ENCODE measurements around the gene THBS2. TPM values are rescaled to one million over a fixed set of nuclear protein-coding genes. Genes with fewer than 3 reads are reported as not detected.

Gene THBS2
- total RNA-seq, 1 experiment from 2014 or later = not detected

GRCh38 chr6:169250660-169251059 lies 3.0 kb downstream of the THBS2 start:
- DNase-seq (ENCODE audit: low spot score) = no peak

- DNase-seq (ENCODE audit: low spot score) = no peak
Measured at GRCh38 chr6:169249057-169249456, 4.6 kb downstream of the THBS2 start.

GRCh38 chr6:169248521-169248971 lies 5.1 kb downstream of the THBS2 start:
- no peak for DNase-seq (ENCODE audit: low spot score)

- no peak for DNase-seq (ENCODE audit: low spot score)
Measured at GRCh38 chr6:169247991-169248390, 5.7 kb downstream of the THBS2 start.

- no peak for DNase-seq (ENCODE audit: low spot score)
Measured at GRCh38 chr6:169247419-169247818, 6.2 kb downstream of the THBS2 start.

- DNase-seq (ENCODE audit: low spot score) = no peak
Measured at GRCh38 chr6:169246445-169246844, 7.2 kb downstream of the THBS2 start.

- no peak for DNase-seq (ENCODE audit: low spot score)
Measured at GRCh38 chr6:169244684-169245383, 8.8 kb downstream of the THBS2 start.

- DNase-seq (ENCODE audit: low spot score) = no peak
Measured at GRCh38 chr6:169243661-169244060, 10.0 kb downstream of the THBS2 start.

GRCh38 chr6:169243186-169243585 lies 10.5 kb downstream of the THBS2 start:
- no peak for DNase-seq (ENCODE audit: low spot score)

GRCh38 chr6:169241688-169242350 lies 11.8 kb downstream of the THBS2 start:
- no peak for DNase-seq (ENCODE audit: low spot score)

- no peak for DNase-seq (ENCODE audit: low spot score)
Measured at GRCh38 chr6:169240591-169241390, 12.9 kb downstream of the THBS2 start.

- DNase-seq (ENCODE audit: low spot score) = no peak
Measured at GRCh38 chr6:169240125-169240524, 13.5 kb downstream of the THBS2 start.

GRCh38 chr6:169239181-169239580 lies 14.5 kb downstream of the THBS2 start:
- no peak for DNase-seq (ENCODE audit: low spot score)

GRCh38 chr6:169238766-169239165 lies 14.9 kb downstream of the THBS2 start:
- DNase-seq (ENCODE audit: low spot score) = no peak

GRCh38 chr6:169237496-169238134 lies 16.0 kb downstream of the THBS2 start:
- DNase-seq (ENCODE audit: low spot score) = no peak

GRCh38 chr6:169236988-169237387 lies 16.7 kb downstream of the THBS2 start:
- no peak for DNase-seq (ENCODE audit: low spot score)

GRCh38 chr6:169236545-169236944 lies 17.1 kb downstream of the THBS2 start:
- no peak for DNase-seq (ENCODE audit: low spot score)

- no peak for DNase-seq (ENCODE audit: low spot score)
Measured at GRCh38 chr6:169235286-169235685, 18.4 kb downstream of the THBS2 start.

- no peak for DNase-seq (ENCODE audit: low spot score)
Measured at GRCh38 chr6:169234634-169235033, 19.0 kb downstream of the THBS2 start.

GRCh38 chr6:169233832-169234231 lies 19.8 kb downstream of the THBS2 start:
- no peak for DNase-seq (ENCODE audit: low spot score)

- no peak for DNase-seq (ENCODE audit: low spot score)
Measured at GRCh38 chr6:169233181-169233580, 20.5 kb downstream of the THBS2 start.

GRCh38 chr6:169232507-169232931 lies 21.1 kb downstream of the THBS2 start:
- DNase-seq (ENCODE audit: low spot score) = no peak
